ENCODE results near the gene LGSN.

DNA sequence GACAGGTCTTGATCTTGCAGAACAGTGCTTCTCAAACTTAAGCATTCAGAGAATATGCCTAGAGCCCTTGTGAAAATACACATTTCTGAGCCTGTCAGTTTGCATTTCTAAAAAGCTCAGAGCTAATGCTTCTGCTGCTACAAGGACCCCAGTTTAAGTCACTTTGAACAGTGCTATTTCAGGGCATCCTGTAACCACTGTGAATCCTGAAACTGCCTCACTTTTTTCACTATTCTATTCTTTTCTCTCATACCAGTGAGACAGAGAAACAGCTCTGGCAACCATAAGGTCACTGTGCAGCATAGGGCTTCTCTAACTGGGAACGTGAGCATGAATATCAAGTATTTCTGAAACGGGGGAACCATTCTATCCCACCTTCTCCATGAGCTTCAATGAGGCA, 51.2 kb downstream of the LGSN start:
- TF ChIP-seq GATA2 (IDR thresholded peaks at IDR 0.05; ENCODE audit: low read depth, low read length) (no peak), GATA3 (IDR thresholded peaks at IDR 0.05; ENCODE audit: low read depth, low read length) (no peak)
